GM21528 (cell line): ENCODE results near the gene RGCC.
"Not testable (repeated sequence)": the region's sequence is repeated elsewhere in the genome, so short reads cannot be mapped to it uniquely, and the experiment has no call there.

Source experiments
- ATAC-seq: cut with Tn5 transposase; IDR thresholded peaks from one replicate; pipeline ENCODE4 v1.9.1; 2021; ENCODE audit warnings: mild to moderate bottlenecking, moderate library complexity; ENCODE audit not compliant: unreplicated experiment, low FRiP score

RGCC gene

DNA sequence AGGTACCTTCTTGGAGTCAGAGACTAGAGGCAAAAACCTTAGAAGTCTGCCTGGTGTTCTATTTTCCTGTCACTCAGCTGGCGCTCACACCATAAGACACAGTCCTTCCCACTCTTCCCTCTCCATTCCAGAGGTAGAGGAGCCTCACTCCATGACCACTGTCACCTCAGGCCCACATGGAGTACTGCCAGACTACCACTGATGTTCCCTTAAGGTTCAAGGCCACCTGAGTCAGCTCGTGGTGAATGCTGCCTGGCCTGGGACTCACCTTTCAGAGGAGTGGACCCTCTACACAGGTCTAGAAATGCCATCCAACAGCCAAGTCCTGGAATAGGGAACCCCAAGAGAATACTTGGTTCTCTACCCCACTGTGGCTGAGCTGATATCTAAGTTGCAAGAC is 29.9 kb downstream of the RGCC start:
- ATAC-seq = no peak

DNA sequence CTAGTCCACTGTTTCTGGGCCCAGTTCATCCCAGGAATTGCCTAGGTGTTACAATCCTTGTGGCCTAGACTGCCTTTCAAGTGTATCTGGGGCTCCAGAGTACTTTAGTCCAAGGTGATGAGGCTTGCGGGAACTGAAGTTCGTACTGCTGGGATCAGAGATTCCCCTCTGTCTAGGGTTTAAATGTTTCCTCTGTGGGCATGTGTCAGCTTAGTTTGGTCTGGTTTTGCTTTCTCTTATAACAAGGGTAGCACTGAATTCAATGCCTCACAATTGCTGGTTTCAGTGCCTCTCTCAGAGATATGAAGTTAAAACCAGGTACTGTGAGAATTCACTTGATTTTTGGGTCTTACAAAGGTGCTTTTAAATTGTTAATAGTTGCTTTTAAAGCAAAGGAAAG is 30.8 kb downstream of the RGCC start:
- no peak for ATAC-seq

DNA sequence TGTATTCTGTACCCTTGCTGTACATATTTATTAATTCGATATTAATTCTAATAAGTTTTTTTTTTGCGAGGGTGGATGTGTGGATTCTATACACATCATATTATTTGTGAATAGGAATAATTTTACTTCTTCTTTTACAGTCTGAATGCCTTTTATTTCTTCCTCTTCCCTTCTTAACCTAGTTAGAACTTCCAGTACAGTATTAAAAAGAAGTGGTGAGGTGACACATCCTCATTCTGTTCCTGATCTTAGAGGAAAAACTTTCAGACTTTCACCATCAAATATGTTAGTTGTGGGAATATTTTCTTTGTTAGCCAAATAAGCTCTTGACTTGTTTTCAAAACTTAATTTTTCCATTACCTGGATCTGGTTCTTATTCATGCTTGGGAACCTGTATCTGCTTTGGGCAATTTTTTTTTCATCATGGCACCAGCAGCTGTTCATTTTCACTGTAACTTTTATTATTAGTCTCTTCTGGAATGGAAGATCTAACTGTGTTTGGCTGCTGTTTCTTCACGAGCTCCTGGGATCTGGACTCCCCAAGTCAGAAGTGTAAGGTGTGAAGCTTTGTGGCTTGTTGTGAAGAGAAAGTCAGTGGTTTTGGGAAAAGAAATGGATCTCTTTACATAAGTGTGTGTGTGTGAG is 33.1 kb downstream of the RGCC start:
- no peak for ATAC-seq

DNA sequence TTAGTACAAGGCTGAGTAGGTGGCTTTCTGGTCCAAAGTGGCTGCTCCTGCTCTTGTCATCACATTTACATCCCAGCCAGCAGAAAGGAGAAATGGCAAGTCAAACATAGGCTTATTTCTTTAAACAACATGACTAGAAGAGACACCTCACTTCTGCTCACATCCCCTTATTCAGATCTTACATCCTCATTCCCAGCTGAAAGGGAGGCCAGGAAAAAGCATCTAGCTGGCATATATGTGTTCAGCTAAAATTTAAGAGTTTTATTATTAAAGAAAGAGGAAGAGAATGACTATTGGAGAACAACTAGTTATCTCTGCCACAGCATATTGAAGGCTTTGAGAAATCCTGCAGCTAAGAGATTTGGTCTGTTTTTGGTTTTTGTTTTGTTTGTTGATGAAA is 34.1 kb downstream of the RGCC start:
- no peak for ATAC-seq

DNA sequence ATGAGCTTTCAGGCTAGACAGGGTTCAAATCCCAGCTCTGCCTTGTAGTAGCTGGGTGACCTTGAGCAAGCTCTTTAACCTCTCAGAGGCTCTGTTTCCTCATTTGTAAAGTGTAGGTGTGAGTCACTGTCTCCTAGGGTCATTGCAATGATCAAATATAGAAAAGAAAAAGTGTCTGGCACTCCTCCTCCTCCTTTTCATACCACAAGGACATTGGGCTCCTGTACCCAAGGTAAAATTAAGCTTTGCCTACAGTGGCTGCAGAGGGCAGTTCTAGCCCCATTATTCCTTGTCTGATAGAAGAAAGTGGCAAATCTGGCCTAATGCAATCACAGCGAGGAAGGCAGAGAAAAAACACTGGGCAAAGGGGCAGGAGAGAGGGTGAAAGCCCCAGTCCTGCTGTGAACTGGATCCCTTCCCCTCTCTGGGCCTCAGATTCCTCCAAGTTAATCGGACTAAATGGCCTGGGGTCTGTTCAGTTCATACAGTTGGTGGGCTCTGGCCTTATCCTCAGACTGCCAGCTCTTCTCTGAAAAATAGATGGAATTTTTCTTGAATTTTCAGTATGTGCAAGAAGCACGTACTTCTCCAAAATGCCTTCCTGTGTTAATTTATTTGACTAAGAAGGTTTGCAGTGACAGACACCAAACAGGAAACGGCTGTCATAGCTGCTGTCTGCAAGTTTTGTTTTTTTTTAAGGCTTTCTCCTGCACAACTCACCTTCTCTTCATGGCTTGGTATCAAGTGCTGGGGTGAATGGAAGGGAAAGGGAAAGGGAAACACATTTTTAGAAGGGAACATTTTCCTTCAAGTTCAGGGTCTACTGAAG is 35.3 kb downstream of the RGCC start:
- ATAC-seq = peak; percentile 49

DNA sequence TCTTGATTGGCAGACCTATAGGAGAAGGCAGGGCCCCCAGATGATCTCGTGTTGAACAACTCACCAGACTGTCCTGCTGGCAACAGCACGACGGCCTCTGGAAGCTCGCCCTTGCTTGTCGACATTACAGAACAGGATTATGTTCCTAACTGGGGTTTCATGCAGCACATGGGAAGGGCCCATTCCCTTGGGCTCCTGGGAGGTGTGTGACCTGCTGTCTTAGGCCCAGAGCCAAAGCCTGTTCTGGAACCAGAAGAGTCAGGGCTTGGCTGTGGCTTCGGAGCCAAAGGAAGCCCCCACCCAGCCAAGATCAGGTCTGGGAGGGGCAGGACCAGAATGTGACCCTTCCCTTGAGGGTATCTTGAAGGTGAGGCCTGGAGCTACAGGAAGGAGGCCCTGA is 36.9 kb downstream of the RGCC start:
- ATAC-seq = no peak

DNA sequence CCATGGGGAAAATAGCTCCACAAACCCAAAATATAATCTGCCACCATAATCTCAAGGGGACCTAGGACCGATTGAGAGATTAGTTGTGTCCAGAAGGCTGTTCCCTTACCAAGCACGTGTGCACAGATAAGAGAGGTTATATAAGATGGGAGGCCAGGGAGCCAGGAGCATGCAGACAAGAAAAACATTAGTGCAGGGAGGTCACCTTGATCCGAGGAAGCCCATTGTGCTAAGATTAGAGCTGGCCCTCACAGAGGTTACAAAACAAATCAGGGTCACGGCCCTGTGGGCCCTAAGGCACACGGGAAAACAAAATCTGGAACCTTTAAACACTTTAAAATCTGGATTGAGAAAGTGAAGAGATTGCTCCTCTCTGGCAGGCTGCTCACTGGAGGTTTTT is 37.7 kb downstream of the RGCC start:
- ATAC-seq = no peak

DNA sequence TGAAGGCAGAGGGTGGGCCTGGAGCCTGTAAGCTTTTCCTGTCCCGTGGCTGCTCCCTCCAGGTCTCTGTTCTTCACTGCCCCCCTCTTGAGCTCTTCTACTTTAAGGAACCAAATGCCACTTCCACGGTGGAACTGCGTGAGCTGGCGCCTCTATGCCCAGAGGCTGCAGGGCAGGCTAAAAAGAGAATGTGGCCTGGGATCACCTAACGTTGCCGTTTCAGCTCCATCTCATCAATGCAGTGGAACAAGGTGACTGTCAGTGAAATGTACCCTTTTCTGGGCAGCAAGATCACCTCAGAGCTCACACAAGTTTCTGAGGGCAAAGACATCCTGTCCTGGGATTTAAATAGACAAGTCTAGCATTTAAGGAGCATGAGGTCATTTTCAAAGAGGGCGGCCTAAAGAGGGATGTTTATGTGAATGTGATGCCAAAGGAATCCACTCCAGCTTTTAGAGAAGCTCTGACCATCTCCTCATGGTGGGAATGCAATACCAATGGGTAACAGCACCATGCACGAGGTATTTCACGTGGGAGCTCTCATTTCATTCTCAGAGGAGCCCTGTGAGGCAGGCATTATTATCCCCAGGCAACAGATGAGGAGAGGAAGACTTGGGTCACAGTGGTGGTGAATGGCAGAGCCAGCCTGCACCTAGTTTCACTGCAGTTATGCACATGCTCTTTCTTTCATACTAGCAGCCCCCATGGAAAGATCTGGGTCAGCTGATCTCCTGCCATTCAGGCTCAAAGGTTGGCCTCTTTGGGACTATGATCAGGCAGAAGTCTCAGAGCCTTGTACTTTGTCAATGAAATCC is 39.3 kb downstream of the RGCC start:
- ATAC-seq = no peak

DNA sequence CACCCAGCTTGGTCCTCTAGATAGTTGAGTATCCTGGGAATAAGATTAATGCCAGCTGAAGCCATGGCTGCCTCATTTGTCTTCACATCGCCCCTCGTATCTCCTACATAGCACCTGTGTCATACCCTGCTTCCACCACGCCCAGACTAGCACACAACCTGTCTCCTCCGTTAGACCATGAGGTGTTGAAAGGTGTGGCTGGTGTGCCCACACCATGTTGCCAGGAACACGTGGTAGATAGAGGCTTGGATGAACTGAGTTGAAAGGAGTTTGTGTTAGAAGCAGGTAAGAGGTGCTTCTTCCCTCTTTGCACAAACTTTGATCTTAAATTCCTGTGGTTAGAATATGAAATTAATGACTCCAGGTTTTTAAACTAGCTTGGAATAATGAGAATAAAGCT is 40.1 kb downstream of the RGCC start:
- no peak for ATAC-seq

DNA sequence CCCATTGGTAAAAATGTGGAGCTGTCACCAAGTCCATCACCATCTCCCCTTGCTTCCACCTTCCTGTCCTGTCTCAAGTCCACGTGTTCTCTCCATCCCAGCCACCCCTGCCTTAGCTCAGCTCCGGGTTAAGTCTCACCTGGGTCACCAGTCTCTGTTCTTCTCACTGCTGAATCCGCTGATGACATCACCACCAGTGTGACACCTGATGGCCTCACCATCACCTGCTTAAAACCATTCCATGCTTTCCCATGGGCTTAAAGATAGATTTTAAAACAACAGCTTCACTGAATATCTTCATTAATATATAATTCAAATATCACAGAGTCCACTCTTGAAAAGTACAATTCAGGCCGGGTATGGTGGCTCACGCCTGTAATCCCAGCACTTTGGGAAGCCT is 42.1 kb downstream of the RGCC start:
- ATAC-seq = no peak

DNA sequence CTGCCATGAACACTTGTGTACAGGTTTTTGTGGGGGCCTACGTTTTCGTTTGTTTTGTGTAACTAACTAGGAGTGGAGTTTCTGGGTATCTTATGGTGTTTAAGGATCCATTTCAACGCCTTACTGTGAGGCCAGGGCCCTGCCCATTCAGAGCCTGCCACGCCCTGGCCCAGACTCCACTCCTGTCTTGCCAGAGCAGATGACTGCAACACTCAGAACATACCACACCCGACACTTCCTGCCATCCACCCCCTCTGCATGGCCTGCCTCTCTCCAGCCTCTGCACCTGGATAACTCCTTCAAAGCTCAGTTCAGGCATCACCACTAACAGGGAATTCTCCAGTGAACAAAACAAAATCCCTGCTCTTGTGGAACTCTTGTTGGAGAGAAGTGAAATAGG is 43.2 kb downstream of the RGCC start:
- no peak for ATAC-seq

DNA sequence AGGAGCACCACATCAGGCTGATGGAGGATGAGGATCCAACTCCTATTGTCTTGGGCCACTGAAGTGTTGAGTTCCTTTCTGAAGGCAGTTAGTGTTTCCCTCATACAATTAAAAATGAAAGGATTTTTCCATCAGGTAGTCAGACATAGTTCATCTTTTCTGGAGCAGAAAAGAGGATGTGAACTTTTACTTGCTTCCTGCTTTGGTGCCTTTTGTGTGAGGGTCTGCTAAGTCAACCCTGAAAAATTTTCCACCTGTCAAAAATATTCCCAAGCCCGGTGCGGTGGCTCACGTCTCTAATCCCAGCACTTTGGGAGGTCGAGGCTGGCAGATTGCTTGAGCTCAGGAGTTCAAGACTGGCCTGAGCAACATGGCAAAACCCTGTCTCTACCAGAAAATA is 43.9 kb downstream of the RGCC start:
- ATAC-seq = no peak

DNA sequence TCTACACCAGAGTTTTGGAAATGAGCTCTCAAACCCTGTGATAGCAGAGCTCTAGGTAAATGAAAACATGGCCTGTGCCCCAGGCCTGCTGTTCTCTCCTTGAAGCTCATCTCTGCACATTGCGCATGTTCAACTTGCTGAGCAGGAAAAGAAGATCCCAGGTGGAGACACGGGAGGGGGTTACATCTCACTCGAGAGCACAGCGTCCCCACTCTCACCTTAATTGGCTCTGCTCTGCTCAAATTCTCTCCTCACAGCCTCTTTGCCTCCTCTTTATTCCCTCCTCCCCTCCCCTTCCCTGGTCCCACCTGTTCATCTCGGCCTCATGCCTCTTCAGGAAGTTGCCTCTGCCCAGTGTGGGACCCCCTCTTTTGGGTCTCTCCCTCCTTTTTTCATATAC is 44.7 kb downstream of the RGCC start:
- ATAC-seq = peak; percentile 5

DNA sequence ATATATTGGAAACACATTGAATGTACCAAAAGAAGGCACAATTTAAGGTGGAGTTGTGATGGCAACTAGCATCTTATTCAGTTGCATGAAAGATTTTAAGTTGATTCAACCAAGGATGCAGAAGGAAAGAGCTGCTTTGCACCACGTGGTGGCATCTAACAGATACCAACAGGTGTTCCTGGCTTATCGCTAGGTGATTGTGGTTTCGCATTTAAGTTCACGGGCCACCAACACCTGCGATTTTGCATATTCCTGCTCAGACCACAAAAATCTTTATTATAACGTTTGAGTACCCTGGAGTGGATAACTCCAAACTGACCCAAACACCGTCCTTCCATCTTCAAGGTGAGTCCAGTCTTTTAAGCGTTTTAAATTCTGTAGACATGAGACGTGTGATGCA is 45.3 kb downstream of the RGCC start:
- peak; percentile 79 for ATAC-seq

DNA sequence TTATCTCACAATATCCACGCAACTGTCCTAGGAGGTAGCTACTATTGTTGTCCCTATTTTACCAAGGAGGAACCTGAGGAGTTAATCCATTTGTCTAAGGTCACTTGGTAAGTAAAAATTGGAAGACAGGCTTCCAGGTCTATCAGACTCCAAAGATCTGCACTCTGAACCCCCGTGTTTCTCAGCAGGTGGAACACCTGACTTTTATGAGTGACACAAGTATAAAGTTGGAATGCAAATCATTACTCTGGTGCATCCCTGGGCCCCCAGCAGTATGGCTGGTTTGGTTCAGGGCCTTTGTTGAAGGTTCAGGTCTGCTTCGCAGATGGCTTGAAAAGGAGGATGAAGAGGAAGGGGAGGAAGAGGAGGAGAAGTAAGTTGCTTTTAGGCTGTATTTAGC is 46.0 kb downstream of the RGCC start:
- no peak for ATAC-seq

DNA sequence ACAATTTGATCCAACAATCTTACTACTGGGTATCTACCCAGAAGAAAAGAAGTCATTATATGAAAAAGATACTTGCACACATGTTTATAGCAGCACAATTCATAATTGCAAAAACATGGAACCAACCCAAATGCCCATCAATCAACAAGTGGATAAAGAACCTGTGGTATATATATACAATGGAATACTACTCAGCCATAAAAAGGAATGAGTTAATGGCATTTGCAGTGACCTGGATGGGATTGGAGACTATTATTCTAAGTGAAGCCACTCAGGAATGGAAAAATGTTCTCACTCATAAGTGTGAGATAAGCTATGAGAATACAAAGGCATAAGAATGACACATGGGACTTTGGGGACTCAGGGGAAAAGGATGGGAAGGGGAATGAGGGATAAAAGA is 47.3 kb downstream of the RGCC start:
- not testable (repeated sequence) for ATAC-seq

DNA sequence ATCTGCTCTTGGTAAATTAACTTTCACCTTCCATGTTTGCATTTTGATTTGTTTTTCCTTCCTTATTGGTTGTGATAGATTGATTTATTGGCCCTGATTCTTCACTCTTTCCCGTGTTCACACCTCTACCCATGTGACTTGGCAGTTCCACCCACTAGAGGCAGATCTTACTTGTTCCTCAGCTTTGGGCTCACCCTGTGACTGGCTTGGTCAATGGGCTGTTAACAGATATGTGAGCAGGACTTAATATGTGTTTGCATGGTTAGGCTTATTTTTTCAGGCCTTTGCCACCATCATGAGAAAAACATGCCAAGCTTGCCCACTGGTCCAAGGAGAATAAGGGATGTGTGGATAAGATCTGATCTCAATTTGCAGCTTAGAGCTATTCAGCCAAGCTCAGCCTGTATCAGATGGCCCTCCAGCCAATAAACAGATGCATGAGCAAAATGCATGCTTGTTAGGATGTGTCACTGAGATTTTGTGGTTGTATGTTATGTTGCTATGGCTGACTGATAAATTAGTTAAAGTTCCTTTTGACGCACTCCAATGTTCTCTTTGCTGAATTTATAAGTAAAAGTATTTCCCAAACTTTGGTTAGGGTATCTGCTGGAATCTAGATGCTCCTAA is 48.0 kb downstream of the RGCC start:
- no peak for ATAC-seq

DNA sequence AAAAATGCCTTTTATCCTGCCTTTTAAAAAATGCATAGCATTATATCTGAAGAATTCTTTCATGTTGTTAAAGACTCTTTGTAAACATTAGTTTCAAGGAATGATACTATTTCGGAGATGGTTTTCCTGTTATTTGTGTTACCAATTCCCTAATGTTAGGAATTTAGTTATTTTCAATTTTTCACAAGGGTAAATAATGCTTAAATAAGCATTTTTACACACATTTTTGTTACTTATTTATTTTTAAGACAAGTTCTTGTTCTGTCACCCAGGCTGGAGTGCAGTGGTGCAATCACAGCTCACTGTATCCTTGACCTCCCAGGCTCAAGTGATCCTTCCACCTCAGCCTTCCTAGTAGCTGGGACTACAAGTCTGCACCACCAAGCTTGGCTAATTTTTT is 49.0 kb downstream of the RGCC start:
- no peak for ATAC-seq

DNA sequence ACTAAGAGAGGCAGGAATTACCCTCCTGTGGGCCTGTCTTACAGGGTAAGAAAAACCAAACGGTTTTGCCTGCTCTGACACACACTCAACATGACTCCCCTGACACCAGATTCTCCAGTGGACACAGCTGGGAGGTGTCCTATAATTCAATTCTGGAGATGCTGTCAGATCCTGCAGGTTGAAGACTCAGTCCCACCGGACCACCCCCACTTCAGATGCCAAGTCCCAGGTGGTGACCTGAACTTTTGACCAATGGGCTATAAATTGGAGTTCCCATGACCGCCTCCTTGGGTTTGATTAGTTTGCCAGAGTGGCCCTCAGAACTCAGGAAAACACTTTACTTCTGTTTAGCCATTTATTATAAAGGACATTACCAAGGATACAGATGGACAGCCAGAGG is 52.6 kb downstream of the RGCC start:
- ATAC-seq = no peak

DNA sequence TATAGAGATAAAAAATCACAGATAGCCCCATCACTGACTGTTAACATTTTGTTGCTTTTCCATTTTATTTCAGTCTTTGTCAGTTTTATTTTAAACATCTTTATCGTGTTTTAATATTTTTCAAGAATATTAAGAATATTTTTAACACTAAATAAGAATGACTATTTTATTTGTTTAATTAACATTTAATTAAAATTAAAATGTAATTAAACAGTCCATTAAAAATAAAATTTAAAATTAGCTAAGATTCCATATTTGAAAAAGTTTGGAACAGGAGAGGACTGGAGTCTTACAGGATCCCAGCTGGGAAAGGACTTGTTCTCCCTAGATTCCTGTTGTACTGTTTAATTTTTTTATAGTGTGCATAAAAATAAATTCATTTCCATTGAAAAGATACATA is 54.5 kb downstream of the RGCC start:
- no peak for ATAC-seq

DNA sequence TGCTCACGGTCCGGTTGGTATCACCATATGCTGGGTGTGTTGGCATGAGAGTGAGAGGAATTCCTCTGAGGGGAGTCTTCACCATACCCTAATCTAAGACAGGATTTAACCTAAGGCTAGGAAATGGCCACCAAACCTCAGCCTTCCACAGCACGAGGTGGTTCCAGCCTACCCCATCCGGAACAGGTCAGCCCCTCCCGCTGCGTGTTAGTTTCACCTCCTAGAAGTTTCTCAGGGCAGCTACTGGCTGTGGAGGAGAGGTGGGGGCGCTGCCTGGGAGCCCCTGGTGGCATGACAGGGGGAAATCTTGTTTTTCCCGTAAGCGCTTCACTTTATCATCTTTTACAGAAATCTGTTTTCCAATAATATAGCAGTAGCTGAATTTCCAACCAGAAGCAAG is 55.1 kb downstream of the RGCC start:
- no peak for ATAC-seq
